Chondrocyte (in vitro differentiated cells): ENCODE data around the gene ARHGAP44. TPM values are rescaled to one million over a fixed set of nuclear protein-coding genes. Genes with fewer than 3 reads are reported as not detected.
"Not testable (repeated sequence)": the region's sequence is repeated elsewhere in the genome, so short reads cannot be mapped to it uniquely, and the experiment has no call there.

Source experiments
- DNase-seq: peaks from one replicate; pipeline ENCODE4 v3.0.0; 2021; ENCODE audit warnings: mixed read lengths, low spot score
- H3K27ac Mint-ChIP-seq: one replicate; pipeline ENCODE4 v1.8.0; 2021; ENCODE audit warnings: mild to moderate bottlenecking, moderate library complexity, mixed read lengths; ENCODE audit not compliant: unreplicated experiment
- H3K27me3 Mint-ChIP-seq: 2 replicates; pipeline ENCODE4 v1.8.0; 2021; ENCODE audit warnings: low read depth, mixed read lengths
- H3K36me3 Mint-ChIP-seq: 2 replicates; pipeline ENCODE4 v1.8.0; 2021; ENCODE audit warnings: low read depth, mixed read lengths
- H3K4me1 Mint-ChIP-seq: 2 replicates; pipeline ENCODE4 v1.8.0; 2021; ENCODE audit warnings: low read depth, mild to moderate bottlenecking, mixed read lengths
- H3K4me3 Mint-ChIP-seq: one replicate; pipeline ENCODE4 v1.8.0; 2021; ENCODE audit warnings: mild to moderate bottlenecking, moderate library complexity, mixed read lengths; ENCODE audit not compliant: unreplicated experiment
- H3K9me3 Mint-ChIP-seq: 2 replicates; pipeline ENCODE4 v1.8.0; 2021; ENCODE audit warnings: low read depth, mixed read lengths
- total RNA-seq: library from RNA; stranded (reverse); gene quantifications from 3 replicates; pipeline ENCODE4 v1.2.1, GENCODE V29; 2021
- TF ChIP-seq, protein P1 (sequence below): fragments of 200-600 bp; sonication (generic); IDR thresholded peaks from 2 replicates; pipeline ENCODE4 v1.5.0; 2021; ENCODE audit warnings: antibody characterized with exemption, mild to moderate bottlenecking, moderate library complexity

Gene ARHGAP44
- total RNA-seq, 1 donor from 2014 or later, result 5.7 TPM

DNA sequence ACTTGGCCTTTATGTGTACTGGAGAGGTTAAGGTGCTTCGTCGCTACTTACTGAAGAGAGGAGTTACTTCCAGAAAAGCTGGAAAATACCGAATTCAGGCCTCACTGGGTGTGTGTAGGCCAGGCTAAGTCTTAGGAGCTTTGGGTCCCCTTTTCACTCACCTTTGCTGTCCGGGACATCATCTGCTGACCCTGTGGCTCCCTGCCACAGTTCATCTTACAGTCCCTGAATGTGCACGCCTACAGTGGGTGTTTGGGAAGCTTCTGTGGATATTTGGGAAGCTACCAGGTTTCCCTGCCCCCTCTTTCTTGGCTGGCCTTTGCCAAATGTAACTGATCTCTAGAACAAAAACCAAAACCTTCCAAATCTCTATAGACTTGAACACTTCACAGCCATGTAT is 177.1 kb downstream of the ARHGAP44 start:
- Mint-ChIP-seq H3K9me3 (no peaks in the 10 kb centered on the region), H3K27me3 (no peaks in the 10 kb centered on the region), H3K4me3 (no peak overlapping the region), H3K27ac (no peak overlapping the region), H3K4me1 (no peaks in the 10 kb centered on the region), H3K36me3 (no peaks in the 10 kb centered on the region)
- DNase-seq, result no peak
- TF ChIP-seq, protein P1, sequence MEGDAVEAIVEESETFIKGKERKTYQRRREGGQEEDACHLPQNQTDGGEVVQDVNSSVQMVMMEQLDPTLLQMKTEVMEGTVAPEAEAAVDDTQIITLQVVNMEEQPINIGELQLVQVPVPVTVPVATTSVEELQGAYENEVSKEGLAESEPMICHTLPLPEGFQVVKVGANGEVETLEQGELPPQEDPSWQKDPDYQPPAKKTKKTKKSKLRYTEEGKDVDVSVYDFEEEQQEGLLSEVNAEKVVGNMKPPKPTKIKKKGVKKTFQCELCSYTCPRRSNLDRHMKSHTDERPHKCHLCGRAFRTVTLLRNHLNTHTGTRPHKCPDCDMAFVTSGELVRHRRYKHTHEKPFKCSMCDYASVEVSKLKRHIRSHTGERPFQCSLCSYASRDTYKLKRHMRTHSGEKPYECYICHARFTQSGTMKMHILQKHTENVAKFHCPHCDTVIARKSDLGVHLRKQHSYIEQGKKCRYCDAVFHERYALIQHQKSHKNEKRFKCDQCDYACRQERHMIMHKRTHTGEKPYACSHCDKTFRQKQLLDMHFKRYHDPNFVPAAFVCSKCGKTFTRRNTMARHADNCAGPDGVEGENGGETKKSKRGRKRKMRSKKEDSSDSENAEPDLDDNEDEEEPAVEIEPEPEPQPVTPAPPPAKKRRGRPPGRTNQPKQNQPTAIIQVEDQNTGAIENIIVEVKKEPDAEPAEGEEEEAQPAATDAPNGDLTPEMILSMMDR, result no peak

DNA sequence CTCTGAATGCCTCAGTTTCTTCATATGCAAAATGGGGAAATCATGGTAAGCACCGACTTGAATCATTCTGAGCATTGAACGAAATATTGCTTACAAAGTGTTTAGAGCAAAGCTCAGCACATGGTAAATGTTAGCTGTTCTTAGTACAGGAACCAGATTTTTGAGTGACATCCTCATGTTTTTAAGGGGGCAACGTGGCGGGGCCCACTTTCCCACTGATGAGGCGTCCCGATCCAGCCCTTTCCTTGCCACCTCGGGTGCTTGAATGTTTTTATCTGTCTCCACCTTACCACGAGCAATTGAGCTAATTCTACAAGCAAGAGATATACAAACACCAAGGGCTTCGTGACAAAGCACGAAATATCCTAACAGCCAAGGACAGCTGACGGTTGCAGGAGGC is 178.7 kb downstream of the ARHGAP44 start:
- H3K36me3 Mint-ChIP-seq, result no peaks in the 10 kb centered on the region
- TF ChIP-seq, protein P1, result no peak
- no peak for DNase-seq
- no peaks in the 10 kb centered on the region for H3K4me1 Mint-ChIP-seq
- no peaks in the 10 kb centered on the region for H3K27me3 Mint-ChIP-seq
- H3K27ac Mint-ChIP-seq, result no peak overlapping the region
- H3K4me3 Mint-ChIP-seq, result no peak overlapping the region
- H3K9me3 Mint-ChIP-seq, result no peaks in the 10 kb centered on the region

- Mint-ChIP-seq H3K4me1 (peaks cover 13% of the 10 kb centered on the region), H3K4me3 (peak overlapping the region; percentile 66), H3K27ac (no peak overlapping the region), H3K9me3 (no peaks in the 10 kb centered on the region), H3K27me3 (no peaks in the 10 kb centered on the region), H3K36me3 (no peaks in the 10 kb centered on the region)
- TF ChIP-seq, protein P1, result no peak
- DNase-seq, result no peak
Observed at GRCh38 chr17:12973496-12974004, 184.3 kb downstream of the ARHGAP44 start.

DNA sequence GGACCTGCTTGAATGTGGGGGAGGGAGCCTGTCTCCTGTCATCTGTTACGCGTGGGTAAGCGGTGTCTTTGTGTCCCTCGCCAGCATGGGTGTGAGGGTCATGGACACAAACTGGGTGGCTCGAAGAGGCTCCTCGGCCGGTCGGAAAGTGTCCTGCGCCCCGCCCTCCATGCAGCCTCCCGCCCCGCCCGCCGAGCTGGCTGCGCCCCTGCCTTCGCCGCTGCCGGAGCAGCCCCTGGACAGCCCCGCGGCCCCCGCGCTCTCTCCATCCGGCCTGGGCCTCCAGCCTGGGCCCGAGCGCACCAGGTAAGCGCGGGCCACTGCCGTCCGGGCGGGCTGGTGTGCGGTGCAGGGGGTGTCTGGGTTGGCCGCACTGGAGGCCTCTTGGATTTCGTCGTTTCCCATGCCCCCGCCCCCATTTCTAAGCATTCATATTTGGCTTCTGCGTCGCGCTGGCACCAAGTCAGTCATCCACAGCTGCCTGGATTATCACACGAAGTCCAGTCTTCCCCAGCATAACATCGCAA is 184.8 kb downstream of the ARHGAP44 start:
- no peak for DNase-seq
- Mint-ChIP-seq H3K9me3 (no peaks in the 10 kb centered on the region), H3K4me1 (peaks cover 13% of the 10 kb centered on the region), H3K27me3 (no peaks in the 10 kb centered on the region), H3K36me3 (no peaks in the 10 kb centered on the region), H3K4me3 (peak overlapping the region; percentile 66), H3K27ac (no peak overlapping the region)
- TF ChIP-seq, protein P1, result no peak

- no peaks in the 10 kb centered on the region for H3K27me3 Mint-ChIP-seq
- H3K4me3 Mint-ChIP-seq, result no peak overlapping the region
- peaks cover 13% of the 10 kb centered on the region for H3K4me1 Mint-ChIP-seq
- no peaks in the 10 kb centered on the region for H3K9me3 Mint-ChIP-seq
- no peaks in the 10 kb centered on the region for H3K36me3 Mint-ChIP-seq
- no peak for DNase-seq
- TF ChIP-seq, protein P1, result no peak
- no peak overlapping the region for H3K27ac Mint-ChIP-seq
Observed at GRCh38 chr17:12977008-12977751, 187.9 kb downstream of the ARHGAP44 start.

- not testable (repeated sequence) for H3K4me1 Mint-ChIP-seq, H3K27ac Mint-ChIP-seq, H3K36me3 Mint-ChIP-seq, H3K9me3 Mint-ChIP-seq, DNase-seq, H3K27me3 Mint-ChIP-seq, H3K4me3 Mint-ChIP-seq
Observed at GRCh38 chr17:12978787-12979186, 189.5 kb downstream of the ARHGAP44 start.
